Spinal cord (tissue), 10 donors: ENCODE data around the gene RAP1A. TPM values are rescaled to one million over a fixed set of nuclear protein-coding genes. Genes with fewer than 3 reads are reported as not detected.
A peak's percentile ranks its signal among the peaks of the same experiment; 100 is the strongest.
"Not testable (repeated sequence)": the region's sequence is repeated elsewhere in the genome, so short reads cannot be mapped to it uniquely, and the experiment has no call there.

Source experiments
- DNase-seq, 6 donors: peaks; one replicate each; pipeline versions ENCODE4 v3.0.0 to v3.0.0-alpha.2; 2013 to 2015; ENCODE audit warnings: low spot score in 6 of 6, low read depth in 4 of 6
- H3K27ac ChIP-seq: one replicate; pipeline ENCODE4 v1.5.1; 2013; ENCODE audit warnings: low read depth, low read length, control low read depth
- H3K27me3 ChIP-seq: one replicate; pipeline ENCODE4 v1.6.1; 2013; ENCODE audit warnings: low read length; ENCODE audit not compliant: control insufficient read depth, insufficient read depth
- H3K36me3 ChIP-seq: one replicate; pipeline ENCODE4 v1.6.1; 2013; ENCODE audit warnings: low read length; ENCODE audit not compliant: control insufficient read depth, insufficient read depth
- H3K4me1 ChIP-seq: one replicate; pipeline ENCODE4 v1.6.1; 2013; ENCODE audit warnings: low read length; ENCODE audit not compliant: control insufficient read depth, insufficient read depth
- H3K4me3 ChIP-seq: one replicate; pipeline ENCODE4 v1.5.1; 2013; ENCODE audit warnings: low read depth, low read length, control low read depth
- H3K9me3 ChIP-seq: one replicate; pipeline ENCODE4 v1.6.1; 2013; ENCODE audit warnings: low read length; ENCODE audit not compliant: control insufficient read depth, insufficient read depth
- WGBS: methylation state at CpG from one replicate; pipeline ENCODE4 v1.1.5; 2013; ENCODE audit warnings: missing lambda C conversion rate; ENCODE audit not compliant: insufficient coverage; 5-methylcytosine and 5-hydroxymethylcytosine counted together
- polyA plus RNA-seq, 2 donors: library from polyadenylated mRNA; unstranded; fragments of 120-200 nt; gene quantifications; one replicate each; pipeline ENCODE4 v1.2.1, GENCODE V29; 2013; ENCODE audit not compliant: insufficient read length in 2 of 2
- total RNA-seq, 2 donors: library from RNA; depleted of rRNA in 1 of 2; stranded (reverse); fragments of 120-200 nt in 1 of 2; fragments of >200 nt in 1 of 2; gene quantifications; one replicate each; pipeline versions ENCODE4 v1.2.3 to v1.2.4, GENCODE V29; 2013 to 2014
- donor health status: healthy.

Gene RAP1A
- total and polyA plus RNA-seq, 4 donors, result 29.3 to 84.4 (median 57.9) TPM

GRCh38 chr1:111622166-111622565 is 2.6 kb downstream of the RAP1A start:
- Histone ChIP-seq H3K4me3 (no peak overlapping the region), H3K4me1 (peaks cover 4% of the 10 kb centered on the region)
- no peak for DNase-seq

GRCh38 chr1:111624382-111624781 is 4.8 kb downstream of the RAP1A start:
- Histone ChIP-seq H3K9me3 (no peaks in the 10 kb centered on the region), H3K4me1 (no peaks in the 10 kb centered on the region), H3K27me3 (no peaks in the 10 kb centered on the region), H3K36me3 (no peaks in the 10 kb centered on the region), H3K27ac (no peak overlapping the region), H3K4me3 (no peak overlapping the region)
- no CpG with 5 or more reads among the region's 2 CpGs for WGBS
- no peak for DNase-seq

More at GRCh38 chr1:111622166-111622565, 2.6 kb downstream of the RAP1A start:
- Histone ChIP-seq H3K27me3 (no peaks in the 10 kb centered on the region), H3K36me3 (no peaks in the 10 kb centered on the region), H3K9me3 (no peaks in the 10 kb centered on the region), H3K27ac (peak overlapping the region; percentile 16)

GRCh38 chr1:111625276-111625675 is 5.7 kb downstream of the RAP1A start:
- no peaks in the 10 kb centered on the region for H3K27me3 ChIP-seq
- no peaks in the 10 kb centered on the region for H3K9me3 ChIP-seq
- no peak for DNase-seq
- no peak overlapping the region for H3K27ac ChIP-seq
- H3K4me1 ChIP-seq, result no peaks in the 10 kb centered on the region
- no CpG with 5 or more reads among the region's 1 CpG for WGBS
- no peaks in the 10 kb centered on the region for H3K36me3 ChIP-seq
- no peak overlapping the region for H3K4me3 ChIP-seq

GRCh38 chr1:111628153-111628552 is 8.6 kb downstream of the RAP1A start:
- no peaks in the 10 kb centered on the region for H3K4me1 ChIP-seq
- DNase-seq, result no peak
- H3K36me3 ChIP-seq, result no peaks in the 10 kb centered on the region
- no peak overlapping the region for H3K27ac ChIP-seq
- no peak overlapping the region for H3K4me3 ChIP-seq
- no peaks in the 10 kb centered on the region for H3K9me3 ChIP-seq
- no CpG with 5 or more reads among the region's 2 CpGs for WGBS
- H3K27me3 ChIP-seq, result no peaks in the 10 kb centered on the region

- Histone ChIP-seq H3K4me3 (no peak overlapping the region), H3K4me1 (no peaks in the 10 kb centered on the region), H3K27ac (no peak overlapping the region), H3K27me3 (no peaks in the 10 kb centered on the region), H3K36me3 (no peaks in the 10 kb centered on the region), H3K9me3 (no peaks in the 10 kb centered on the region)
- WGBS, result no CpG with 5 or more reads among the region's 4 CpGs
- no peak for DNase-seq
Measured at GRCh38 chr1:111629190-111629954, 9.8 kb downstream of the RAP1A start.

- Histone ChIP-seq H3K27me3 (no peaks in the 10 kb centered on the region), H3K9me3 (no peaks in the 10 kb centered on the region), H3K4me3 (no peak overlapping the region), H3K36me3 (no peaks in the 10 kb centered on the region), H3K27ac (no peak overlapping the region), H3K4me1 (no peaks in the 10 kb centered on the region)
- DNase-seq, result no peak
- no CpG with 5 or more reads among the region's 2 CpGs for WGBS
Measured at GRCh38 chr1:111630567-111630966, 11.0 kb downstream of the RAP1A start.

GRCh38 chr1:111631502-111631901 is 11.9 kb downstream of the RAP1A start:
- no peak overlapping the region for H3K4me3 ChIP-seq
- H3K36me3 ChIP-seq, result no peaks in the 10 kb centered on the region
- no peak overlapping the region for H3K27ac ChIP-seq
- H3K4me1 ChIP-seq, result no peaks in the 10 kb centered on the region
- H3K9me3 ChIP-seq, result no peaks in the 10 kb centered on the region
- no peaks in the 10 kb centered on the region for H3K27me3 ChIP-seq
- DNase-seq, result no peak
- WGBS, result no CpG with 5 or more reads among the region's 2 CpGs

GRCh38 chr1:111632771-111633170 is 13.2 kb downstream of the RAP1A start:
- H3K27me3 ChIP-seq, DNase-seq, H3K4me3 ChIP-seq, H3K4me1 ChIP-seq, H3K36me3 ChIP-seq, H3K27ac ChIP-seq, H3K9me3 ChIP-seq: not testable (repeated sequence)
- WGBS, result 86% methylated on average over 1 of the region's 4 CpGs

- no CpG with 5 or more reads among the region's 1 CpG for whole genome bisulfite sequencing
Measured at GRCh38 chr1:111633736-111634247, 14.2 kb downstream of the RAP1A start.

GRCh38 chr1:111635324-111636009 is 15.9 kb downstream of the RAP1A start:
- WGBS, result 78% methylated on average over 1 of the region's 2 CpGs
- Histone ChIP-seq H3K27ac (no peak overlapping the region), H3K27me3 (no peaks in the 10 kb centered on the region), H3K9me3 (no peaks in the 10 kb centered on the region), H3K4me1 (no peaks in the 10 kb centered on the region), H3K4me3 (no peak overlapping the region), H3K36me3 (no peaks in the 10 kb centered on the region)
- DNase-seq, result no peak

More at GRCh38 chr1:111633736-111634247, 14.2 kb downstream of the RAP1A start:
- DNase-seq, result no peak
- H3K4me3 ChIP-seq, result no peak overlapping the region
- H3K9me3 ChIP-seq, result no peaks in the 10 kb centered on the region
- H3K27me3 ChIP-seq, result no peaks in the 10 kb centered on the region
- H3K4me1 ChIP-seq, result no peaks in the 10 kb centered on the region
- H3K36me3 ChIP-seq, result no peaks in the 10 kb centered on the region
- no peak overlapping the region for H3K27ac ChIP-seq
